Natural killer cell treated with Interleukin-12 subunit alpha and Interleukin-12 subunit beta and Interleukin-15 and Interleukin-18, amount 100 ng/mL, for 72 hours (primary cell): ENCODE data around the gene GPT2. TPM values are rescaled to one million over a fixed set of nuclear protein-coding genes. Genes with fewer than 3 reads are reported as not detected.
A peak's percentile ranks its signal among the peaks of the same experiment; 100 is the strongest.

Source experiments
- ATAC-seq, 2 donors: fragments of 150-1000 bp; cut with Tn5 transposase in 1 of 2; sonication (Bioruptor Pico), chemical (Tn5 transposase) in 1 of 2; 2 replicates each; pipeline ENCODE4 v1.10.0; 2021
- DNase-seq: peaks from one replicate; pipeline ENCODE4 v3.0.0; 2022; ENCODE audit warnings: low spot score
- H3K27ac Mint-ChIP-seq, 2 donors: 1 replicate in 1 of 2; 2 replicates in 1 of 2; pipeline ENCODE4 v1.8.0; 2022; ENCODE audit warnings: mixed read lengths in 2 of 2, mild to moderate bottlenecking in 1 of 2, moderate library complexity in 1 of 2
- H3K27me3 Mint-ChIP-seq, 2 donors: 1 replicate in 1 of 2; 2 replicates in 1 of 2; pipeline ENCODE4 v1.8.0; 2022; ENCODE audit warnings: mixed read lengths in 2 of 2
- H3K36me3 Mint-ChIP-seq: one replicate; pipeline ENCODE4 v1.8.0; 2022; ENCODE audit warnings: mixed read lengths
- H3K4me1 Mint-ChIP-seq, 2 donors: 1 replicate in 1 of 2; 2 replicates in 1 of 2; pipeline ENCODE4 v1.8.0; 2022; ENCODE audit warnings: low read depth in 2 of 2, mixed read lengths in 2 of 2, mild to moderate bottlenecking in 1 of 2
- H3K4me3 Mint-ChIP-seq: one replicate; pipeline ENCODE4 v1.8.0; 2022; ENCODE audit warnings: mixed read lengths
- H3K9me3 Mint-ChIP-seq: 2 replicates; pipeline ENCODE4 v1.8.0; 2022; ENCODE audit warnings: mixed read lengths
- total RNA-seq, 2 donors: library from RNA; stranded (reverse); gene quantifications; one replicate each; pipeline ENCODE4 v1.2.3, GENCODE V29; 2022

Gene GPT2
- total RNA-seq = 10 to 100 TPM; 10.0 to 10.4 TPM

GRCh38 chr16:46883690-46884512 is at the start of gene GPT2:
TSS of gene GPT2 (plus strand) at chr16:46884362. CDS start at chr16:46884716, 354 bp downstream.
- H3K4me3 Mint-ChIP-seq = peak within 1 kb of the TSS; percentile 89
- H3K9me3 Mint-ChIP-seq = no peaks in the 10 kb centered on the region
- peak; percentile 97 to 98 for ATAC-seq

GRCh38 chr16:46836534-46837530 is 47.3 kb upstream of the GPT2 start:
- H3K4me3 Mint-ChIP-seq = no peak overlapping the region
- peaks cover 0 to 3% of the 10 kb centered on the region in 2 donors for H3K4me1 Mint-ChIP-seq
- no peak for ATAC-seq
- no peaks in the 10 kb centered on the region for H3K36me3 Mint-ChIP-seq
- H3K27me3 Mint-ChIP-seq = peaks cover 0 to 2% of the 10 kb centered on the region in 2 donors
- no peak overlapping the region for H3K27ac Mint-ChIP-seq
- no peak for DNase-seq
- no peaks in the 10 kb centered on the region for H3K9me3 Mint-ChIP-seq

More at GRCh38 chr16:46883690-46884512, at the start of gene GPT2:
- peaks cover 9 to 13% of the 10 kb centered on the region in 2 donors for H3K27me3 Mint-ChIP-seq
- peaks cover 10 to 12% of the 10 kb centered on the region in 2 donors for H3K4me1 Mint-ChIP-seq
- DNase-seq = peak; percentile 97
- H3K36me3 Mint-ChIP-seq = no peaks in the 10 kb centered on the region
- H3K27ac Mint-ChIP-seq = peak within 1 kb of the TSS; percentile 78 to 91

- Mint-ChIP-seq H3K4me1 (peaks cover 0 to 3% of the 10 kb centered on the region in 2 donors), H3K4me3 (no peak overlapping the region), H3K27ac (no peak overlapping the region), H3K36me3 (no peaks in the 10 kb centered on the region), H3K27me3 (peaks cover 0 to 2% of the 10 kb centered on the region in 2 donors), H3K9me3 (no peaks in the 10 kb centered on the region)
- DNase-seq = no peak
- no peak for ATAC-seq
Measured at GRCh38 chr16:46839986-46840443, 44.1 kb upstream of the GPT2 start.

GRCh38 chr16:46842192-46842895 is 41.8 kb upstream of the GPT2 start:
- no peaks in the 10 kb centered on the region for H3K27me3 Mint-ChIP-seq
- H3K27ac Mint-ChIP-seq = no peak overlapping the region
- no peaks in the 10 kb centered on the region for H3K36me3 Mint-ChIP-seq
- H3K9me3 Mint-ChIP-seq = no peaks in the 10 kb centered on the region
- no peak overlapping the region for H3K4me3 Mint-ChIP-seq
- ATAC-seq (no peak), DNase-seq (no peak)
- no peaks in the 10 kb centered on the region for H3K4me1 Mint-ChIP-seq

GRCh38 chr16:46843898-46844642 is 40.1 kb upstream of the GPT2 start:
- no peaks in the 10 kb centered on the region for H3K27me3 Mint-ChIP-seq
- no peak for DNase-seq
- no peak for ATAC-seq
- no peaks in the 10 kb centered on the region for H3K9me3 Mint-ChIP-seq
- no peak overlapping the region for H3K4me3 Mint-ChIP-seq
- no peak overlapping the region for H3K27ac Mint-ChIP-seq
- no peaks in the 10 kb centered on the region for H3K4me1 Mint-ChIP-seq
- no peaks in the 10 kb centered on the region for H3K36me3 Mint-ChIP-seq

GRCh38 chr16:46844771-46845170 is 39.4 kb upstream of the GPT2 start:
- ATAC-seq = no peak
- Mint-ChIP-seq H3K9me3 (no peaks in the 10 kb centered on the region), H3K27me3 (no peaks in the 10 kb centered on the region), H3K27ac (no peak overlapping the region), H3K4me3 (no peak overlapping the region), H3K4me1 (no peaks in the 10 kb centered on the region), H3K36me3 (no peaks in the 10 kb centered on the region)
- no peak for DNase-seq

GRCh38 chr16:46845952-46846351 is 38.2 kb upstream of the GPT2 start:
- no peaks in the 10 kb centered on the region for H3K9me3 Mint-ChIP-seq
- no peak overlapping the region for H3K27ac Mint-ChIP-seq
- no peaks in the 10 kb centered on the region for H3K36me3 Mint-ChIP-seq
- no peak overlapping the region for H3K4me3 Mint-ChIP-seq
- H3K27me3 Mint-ChIP-seq = no peaks in the 10 kb centered on the region
- H3K4me1 Mint-ChIP-seq = no peaks in the 10 kb centered on the region
- ATAC-seq (no peak), DNase-seq (no peak)

- no peak overlapping the region for H3K4me3 Mint-ChIP-seq
- no peak for DNase-seq
- ATAC-seq = no peak
- H3K27me3 Mint-ChIP-seq = no peaks in the 10 kb centered on the region
- H3K4me1 Mint-ChIP-seq = no peaks in the 10 kb centered on the region
- no peak overlapping the region for H3K27ac Mint-ChIP-seq
- H3K36me3 Mint-ChIP-seq = no peaks in the 10 kb centered on the region
- H3K9me3 Mint-ChIP-seq = no peaks in the 10 kb centered on the region
Measured at GRCh38 chr16:46848768-46849764, 35.1 kb upstream of the GPT2 start.

GRCh38 chr16:46850619-46851555 is 33.3 kb upstream of the GPT2 start:
- ATAC-seq = peak in 1 of 2 donors; percentile 20

GRCh38 chr16:46852130-46852529 is 32.0 kb upstream of the GPT2 start:
- H3K9me3 Mint-ChIP-seq = no peaks in the 10 kb centered on the region
- H3K36me3 Mint-ChIP-seq = no peaks in the 10 kb centered on the region
- ATAC-seq = peak in 1 of 2 donors; percentile 41
- H3K4me1 Mint-ChIP-seq = no peaks in the 10 kb centered on the region
- no peak overlapping the region for H3K4me3 Mint-ChIP-seq
- H3K27me3 Mint-ChIP-seq = no peaks in the 10 kb centered on the region
- H3K27ac Mint-ChIP-seq = no peak overlapping the region
- DNase-seq = no peak

More at GRCh38 chr16:46850619-46851555, 33.3 kb upstream of the GPT2 start:
- H3K27me3 Mint-ChIP-seq = no peaks in the 10 kb centered on the region
- H3K4me1 Mint-ChIP-seq = no peaks in the 10 kb centered on the region
- DNase-seq = no peak
- H3K36me3 Mint-ChIP-seq = no peaks in the 10 kb centered on the region
- no peak overlapping the region for H3K27ac Mint-ChIP-seq
- H3K4me3 Mint-ChIP-seq = no peak overlapping the region
- no peaks in the 10 kb centered on the region for H3K9me3 Mint-ChIP-seq
